GM23338 (cell line): ENCODE measurements around the gene KIAA1671. TPM values are rescaled to one million over a fixed set of nuclear protein-coding genes. Genes with fewer than 3 reads are reported as not detected.

Source experiments
- ATAC-seq: fragments of 200-7000 bp; cut with Tn5 transposase; 3 replicates; pipeline ENCODE4 v1.9.1; 2020
- DNase-seq: peaks from one replicate; pipeline ENCODE4 v3.0.0-alpha.2; 2015; ENCODE audit warnings: low spot score
- H2AFZ ChIP-seq: fragments of 200-600 bp; sonication (generic); 2 replicates; pipeline ENCODE4 v1.8.0; 2016; ENCODE audit warnings: antibody characterized with exemption, mild to moderate bottlenecking, moderate library complexity
- H3F3A ChIP-seq: fragments of 200-600 bp; sonication (generic); replicated peaks from 2 replicates; pipeline ENCODE4 v1.8.0; 2017; ENCODE audit warnings: antibody characterized with exemption, mixed run types, low read depth
- H3K27ac ChIP-seq: fragments of 200-600 bp; sonication (generic); 2 replicates; pipeline ENCODE4 v1.6.1; 2016; ENCODE audit warnings: low read depth
- H3K27me3 ChIP-seq: fragments of 200-600 bp; sonication (generic); 2 replicates; pipeline ENCODE4 v1.8.0; 2016; ENCODE audit warnings: mild to moderate bottlenecking, mixed run types, moderate library complexity; ENCODE audit not compliant: insufficient read depth
- H3K36me3 ChIP-seq: fragments of 200-600 bp; sonication (generic); 2 replicates; pipeline ENCODE4 v1.8.0; 2016; ENCODE audit warnings: mild to moderate bottlenecking; ENCODE audit not compliant: insufficient read depth
- H3K4me1 ChIP-seq: fragments of 200-600 bp; sonication (generic); 2 replicates; pipeline ENCODE4 v1.8.0; 2016; ENCODE audit warnings: mild to moderate bottlenecking, moderate library complexity; ENCODE audit not compliant: insufficient read depth
- H3K4me2 ChIP-seq: fragments of 200-600 bp; sonication (generic); 2 replicates; pipeline ENCODE4 v1.7.1; 2017; ENCODE audit warnings: mixed run types
- H3K4me3 ChIP-seq: fragments of 200-600 bp; sonication (generic); 2 replicates; pipeline ENCODE4 v1.6.1; 2016; ENCODE audit warnings: mixed run types
- H3K79me2 ChIP-seq: fragments of 200-600 bp; sonication (generic); replicated peaks from 2 replicates; pipeline ENCODE4 v1.8.0; 2017; ENCODE audit warnings: mild to moderate bottlenecking; ENCODE audit not compliant: insufficient read depth
- H3K9me2 ChIP-seq: fragments of 200-600 bp; sonication (generic); 2 replicates; pipeline ENCODE4 v1.8.0; 2017; ENCODE audit not compliant: insufficient read depth
- H4K20me1 ChIP-seq: fragments of 200-600 bp; sonication (generic); replicated peaks from 2 replicates; pipeline ENCODE4 v1.8.0; 2017; ENCODE audit warnings: mild to moderate bottlenecking; ENCODE audit not compliant: insufficient read depth
- H3K27ac Mint-ChIP-seq: 2 replicates; pipeline ENCODE4 v1.8.0; 2020; ENCODE audit warnings: inconsistent platforms, mild to moderate bottlenecking, moderate library complexity, mixed read lengths
- H3K27me3 Mint-ChIP-seq: 3 replicates; pipeline ENCODE4 v1.8.0; 2022; ENCODE audit warnings: low read depth, mild to moderate bottlenecking, moderate library complexity, mixed read lengths, inconsistent platforms; ENCODE audit not compliant: insufficient read depth, poor library complexity
- H3K36me3 Mint-ChIP-seq: 3 replicates; pipeline ENCODE4 v1.8.0; 2021; ENCODE audit warnings: low read depth, mild to moderate bottlenecking, inconsistent platforms, moderate library complexity, mixed read lengths
- H3K4me1 Mint-ChIP-seq: 3 replicates; pipeline ENCODE4 v1.8.0; 2020; ENCODE audit warnings: mild to moderate bottlenecking, inconsistent platforms, mixed read lengths
- H3K4me3 Mint-ChIP-seq: 3 replicates; pipeline ENCODE4 v1.8.0; 2021; ENCODE audit warnings: moderate library complexity, mild to moderate bottlenecking, inconsistent platforms, mixed read lengths
- H3K9me3 Mint-ChIP-seq: 3 replicates; pipeline ENCODE4 v1.8.0; 2020; ENCODE audit warnings: moderate library complexity, mild to moderate bottlenecking, inconsistent platforms, mixed read lengths
- CREB1 ChIP-seq: fragments of 250-450 bp; sonication (Bioruptor Pico); IDR thresholded peaks from 2 replicates; pipeline ENCODE4 v1.5.0; 2020; ENCODE audit warnings: low read depth, mild to moderate bottlenecking, moderate library complexity
- EZH2 ChIP-seq: fragments of 200-600 bp; sonication (generic); IDR thresholded peaks from one replicate; pipeline ENCODE4 v1.8.0; 2017; ENCODE audit warnings: antibody characterized with exemption, mild to moderate bottlenecking, low read depth; ENCODE audit not compliant: unreplicated experiment
- EZH2phosphoT487 ChIP-seq: fragments of 200-600 bp; sonication (generic); IDR thresholded peaks from one replicate; pipeline ENCODE4 v1.8.1; 2018; ENCODE audit warnings: antibody characterized with exemption; ENCODE audit not compliant: unreplicated experiment
- JUNB ChIP-seq: IDR thresholded peaks from one replicate; pipeline ENCODE4 v1.6.1; 2016; ENCODE audit warnings: antibody characterized with exemption; ENCODE audit not compliant: unreplicated experiment
- NANOG ChIP-seq: IDR thresholded peaks from 2 replicates; pipeline ENCODE4 v1.6.1; 2016; ENCODE audit warnings: antibody characterized with exemption, borderline replicate concordance
- POLR2AphosphoS5 ChIP-seq: IDR thresholded peaks from 2 replicates; pipeline ENCODE4 v1.6.1; 2016; ENCODE audit warnings: antibody characterized with exemption, low read depth
- STAT1 ChIP-seq: IDR thresholded peaks from one replicate; pipeline ENCODE4 v1.6.1; 2016; ENCODE audit warnings: antibody characterized with exemption; ENCODE audit not compliant: unreplicated experiment
- ZNF114 ChIP-seq: fragments of 250-450 bp; sonication (Bioruptor Pico); IDR thresholded peaks from 2 replicates; pipeline ENCODE4 v1.5.0; 2020; ENCODE audit warnings: mild to moderate bottlenecking, moderate library complexity
- ZNF331 ChIP-seq: fragments of 250-450 bp; sonication (Bioruptor Pico); IDR thresholded peaks from 2 replicates; pipeline ENCODE4 v1.5.0; 2020; ENCODE audit warnings: low read depth, mild to moderate bottlenecking, moderate library complexity
- polyA plus RNA-seq: library from polyadenylated mRNA; unstranded; fragments of >200 nt; fragmentation: Nextera tagmentation; extraction: Ambion mirVana; gene quantifications from 2 replicates; pipeline ENCODE4 v1.2.1, GENCODE V29; 2016
- total RNA-seq: library from RNA; depleted of rRNA; stranded (reverse); fragments of >200 nt; shearing (Covaris generic); gene quantifications from 2 replicates; pipeline ENCODE4 v1.2.3, GENCODE V29; 2014
- TF ChIP-seq, protein P1 (sequence below): IDR thresholded peaks from 2 replicates; pipeline ENCODE4 v1.6.1; 2016; ENCODE audit warnings: antibody characterized with exemption
- TF ChIP-seq, protein P2 (sequence below), 2 experiments: fragments of 200-600 bp in 1 of 2; sonication (generic) in 1 of 2; conservative IDR thresholded peaks; 2 replicates each; pipeline versions ENCODE4 v1.5.1 to v1.6.1; 2016 to 2017; ENCODE audit warnings: antibody characterized with exemption in 2 of 2, low read depth in 2 of 2, mild to moderate bottlenecking in 2 of 2, moderate library complexity in 1 of 2

KIAA1671 gene
- total and polyA plus RNA-seq, 2 experiments from 2014 or later = 6.1 to 27.2 TPM

DNA sequence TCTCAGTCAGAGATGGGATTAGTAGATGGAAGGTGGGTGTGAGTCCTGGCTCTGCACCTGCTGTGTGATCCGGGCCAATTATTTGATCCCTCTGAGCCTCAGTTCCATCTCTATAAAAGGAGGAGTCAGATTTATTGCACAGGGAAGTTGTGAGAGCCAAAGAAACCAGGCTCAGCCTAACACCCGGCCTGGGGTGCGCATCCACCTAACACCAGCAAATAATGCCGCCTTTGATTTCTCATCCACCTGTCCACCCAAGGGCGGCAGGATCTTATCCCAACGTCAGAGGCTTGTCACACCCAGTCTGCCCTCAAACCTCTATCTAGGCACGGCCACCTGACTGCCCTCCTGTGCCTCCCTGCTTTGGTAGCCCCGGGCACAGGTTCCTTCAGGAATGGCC is 269.3 kb downstream of the KIAA1671 start (continued):
- TF ChIP-seq CREB1 = no peak
- TF ChIP-seq STAT1 = no peak
- TF ChIP-seq, protein P1, sequence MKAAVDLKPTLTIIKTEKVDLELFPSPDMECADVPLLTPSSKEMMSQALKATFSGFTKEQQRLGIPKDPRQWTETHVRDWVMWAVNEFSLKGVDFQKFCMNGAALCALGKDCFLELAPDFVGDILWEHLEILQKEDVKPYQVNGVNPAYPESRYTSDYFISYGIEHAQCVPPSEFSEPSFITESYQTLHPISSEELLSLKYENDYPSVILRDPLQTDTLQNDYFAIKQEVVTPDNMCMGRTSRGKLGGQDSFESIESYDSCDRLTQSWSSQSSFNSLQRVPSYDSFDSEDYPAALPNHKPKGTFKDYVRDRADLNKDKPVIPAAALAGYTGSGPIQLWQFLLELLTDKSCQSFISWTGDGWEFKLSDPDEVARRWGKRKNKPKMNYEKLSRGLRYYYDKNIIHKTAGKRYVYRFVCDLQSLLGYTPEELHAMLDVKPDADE = no peak

DNA sequence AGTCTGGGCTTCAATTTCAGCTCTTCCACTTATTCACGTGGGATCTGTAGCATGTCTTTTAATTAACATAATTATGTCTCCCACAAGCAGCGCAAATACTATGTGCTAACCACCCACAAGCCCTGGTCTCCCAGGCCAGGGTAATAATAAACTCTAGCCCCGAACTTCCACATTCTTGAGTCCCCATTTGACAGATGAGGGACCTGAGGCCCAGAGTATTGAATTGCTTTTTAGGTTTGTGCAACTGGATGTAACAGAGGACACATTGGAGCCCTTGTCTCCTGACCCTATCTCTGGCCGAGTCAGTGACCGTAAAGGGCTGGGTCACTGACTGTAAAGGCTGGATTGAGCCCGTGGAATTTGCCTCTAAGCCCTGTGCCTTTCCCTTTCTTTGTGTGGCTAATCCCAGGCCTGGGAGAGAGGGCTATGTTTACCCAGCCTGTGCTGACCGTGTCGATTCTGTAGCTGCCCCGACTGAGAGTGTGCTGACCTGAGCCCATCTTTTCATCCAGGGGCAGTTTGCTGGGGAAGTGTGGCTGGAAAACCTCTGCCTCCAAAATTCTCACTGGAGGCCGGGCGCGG is 270.8 kb downstream of the KIAA1671 start:
- Mint-ChIP-seq H3K9me3 (no peaks in the 10 kb centered on the region), H3K36me3 (no peaks in the 10 kb centered on the region), H3K27me3 (peaks cover 7% of the 10 kb centered on the region), H3K4me1 (no peaks in the 10 kb centered on the region), H3K4me3 (no peak overlapping the region), H3K27ac (no peak overlapping the region)
- H3K79me2 ChIP-seq = no peaks in the 10 kb centered on the region
- no peak overlapping the region for H3K27ac ChIP-seq
- no peaks in the 10 kb centered on the region for H3K9me2 ChIP-seq
- H3K4me2 ChIP-seq = no peak overlapping the region
- no peak for DNase-seq
- no peaks in the 10 kb centered on the region for H3K27me3 ChIP-seq
- no peaks in the 10 kb centered on the region for H3F3A ChIP-seq
- H3K4me3 ChIP-seq = no peak overlapping the region
- ATAC-seq = no peak
- no peaks in the 10 kb centered on the region for H4K20me1 ChIP-seq
- H2AFZ ChIP-seq = no peak overlapping the region; the same call in 1 of the 2 replicates
- no peaks in the 10 kb centered on the region for H3K4me1 ChIP-seq
- no peaks in the 10 kb centered on the region for H3K36me3 ChIP-seq
- TF ChIP-seq ZNF331 (CRISPR knock-in tag) (no peak), EZH2 (no peak), JUNB (no peak), ZNF114 (CRISPR knock-in tag) (no peak), NANOG (no peak), POLR2AphosphoS5 (no peak)
- TF ChIP-seq, protein P2, sequence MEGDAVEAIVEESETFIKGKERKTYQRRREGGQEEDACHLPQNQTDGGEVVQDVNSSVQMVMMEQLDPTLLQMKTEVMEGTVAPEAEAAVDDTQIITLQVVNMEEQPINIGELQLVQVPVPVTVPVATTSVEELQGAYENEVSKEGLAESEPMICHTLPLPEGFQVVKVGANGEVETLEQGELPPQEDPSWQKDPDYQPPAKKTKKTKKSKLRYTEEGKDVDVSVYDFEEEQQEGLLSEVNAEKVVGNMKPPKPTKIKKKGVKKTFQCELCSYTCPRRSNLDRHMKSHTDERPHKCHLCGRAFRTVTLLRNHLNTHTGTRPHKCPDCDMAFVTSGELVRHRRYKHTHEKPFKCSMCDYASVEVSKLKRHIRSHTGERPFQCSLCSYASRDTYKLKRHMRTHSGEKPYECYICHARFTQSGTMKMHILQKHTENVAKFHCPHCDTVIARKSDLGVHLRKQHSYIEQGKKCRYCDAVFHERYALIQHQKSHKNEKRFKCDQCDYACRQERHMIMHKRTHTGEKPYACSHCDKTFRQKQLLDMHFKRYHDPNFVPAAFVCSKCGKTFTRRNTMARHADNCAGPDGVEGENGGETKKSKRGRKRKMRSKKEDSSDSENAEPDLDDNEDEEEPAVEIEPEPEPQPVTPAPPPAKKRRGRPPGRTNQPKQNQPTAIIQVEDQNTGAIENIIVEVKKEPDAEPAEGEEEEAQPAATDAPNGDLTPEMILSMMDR (conservative IDR thresholded peaks at IDR 0.05; ENCODE audit: low read depth in 2 of 2) = no peak
- TF ChIP-seq, protein P1 = no peak

DNA sequence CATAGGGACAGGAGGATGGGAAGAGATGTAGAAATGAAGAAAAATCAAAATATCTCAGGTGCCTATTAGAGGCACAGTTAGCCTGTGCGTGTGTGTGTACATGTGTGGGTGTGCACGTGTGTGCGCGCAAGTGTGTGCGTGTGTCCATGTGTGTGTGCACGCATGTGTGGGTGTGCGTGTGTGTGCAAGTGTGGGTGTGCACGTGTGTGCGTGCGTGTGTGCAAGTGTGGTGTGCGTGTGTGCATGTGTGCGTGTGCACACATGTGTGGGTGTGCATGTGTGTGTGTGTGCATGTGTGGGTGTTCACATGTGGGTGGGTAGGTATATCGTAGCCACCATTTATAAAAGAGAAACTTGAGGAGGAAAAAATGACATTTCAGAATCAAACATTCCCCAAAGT is 276.3 kb downstream of the KIAA1671 start:
- no peaks in the 10 kb centered on the region for H3K27me3 ChIP-seq
- no peaks in the 10 kb centered on the region for H3K4me1 Mint-ChIP-seq
- TF ChIP-seq STAT1 (no peak), EZH2 (no peak), NANOG (no peak), JUNB (no peak), EZH2phosphoT487 (no peak), ZNF331 (CRISPR knock-in tag) (no peak), CREB1 (no peak), ZNF114 (CRISPR knock-in tag) (no peak), POLR2AphosphoS5 (no peak)
- TF ChIP-seq, protein P2 (conservative IDR thresholded peaks at IDR 0.05; ENCODE audit: low read depth in 2 of 2) = no peak

More for the DNA sequence above, 276.3 kb downstream of the KIAA1671 start:
- H3K27ac Mint-ChIP-seq = no peak overlapping the region
- Histone ChIP-seq H3F3A (no peaks in the 10 kb centered on the region), H3K4me2 (no peak overlapping the region), H3K9me2 (no peaks in the 10 kb centered on the region), H3K36me3 (no peaks in the 10 kb centered on the region), H3K4me3 (no peak overlapping the region), H4K20me1 (no peaks in the 10 kb centered on the region), H3K79me2 (no peaks in the 10 kb centered on the region), H3K4me1 (no peaks in the 10 kb centered on the region), H2AFZ (no peak overlapping the region), H3K27ac (no peak overlapping the region)
- DNase-seq = no peak
- H3K4me3 Mint-ChIP-seq = no peak overlapping the region
- H3K36me3 Mint-ChIP-seq = no peaks in the 10 kb centered on the region
- ATAC-seq = no peak
- H3K9me3 Mint-ChIP-seq = no peaks in the 10 kb centered on the region
- H3K27me3 Mint-ChIP-seq = peaks cover 3% of the 10 kb centered on the region
